ENCODE results near the gene GAB1.

Gene GAB1

GRCh38 chr4:143386812-143387211 is 50.1 kb downstream of the GAB1 start:
- no peak overlapping the region for H3K27ac ChIP-seq (ENCODE audit: low read depth, low read length)
- no peaks in the 10 kb centered on the region for H3K79me2 ChIP-seq (ENCODE audit: insufficient read depth, low read length)
- no peaks in the 10 kb centered on the region for H4K20me1 ChIP-seq (ENCODE audit: low read depth, low read length)

GRCh38 chr4:143389579-143390195 is 53.0 kb downstream of the GAB1 start:
- no peak overlapping the region for H3K4me3 ChIP-seq (ENCODE audit: insufficient read depth, low read length, poor library complexity, severe bottlenecking)
- no peaks in the 10 kb centered on the region for H4K20me1 ChIP-seq (ENCODE audit: low read depth, low read length)
- H2AFZ ChIP-seq (ENCODE audit: low read depth, low read length, severe bottlenecking) = no peak overlapping the region
- H3K4me2 ChIP-seq (ENCODE audit: low read depth, low read length, poor library complexity, severe bottlenecking) = no peak overlapping the region
- H3K79me2 ChIP-seq (ENCODE audit: insufficient read depth, low read length) = no peaks in the 10 kb centered on the region
- TF ChIP-seq CTCF (IDR thresholded peaks at IDR 0.05; ENCODE audit: insufficient read depth, low read length, poor library complexity, severe bottlenecking) (no peak), EZH2phosphoT487 (conservative IDR thresholded peaks at IDR 0.05; ENCODE audit: low read length) (no peak)
- H3K9ac ChIP-seq (ENCODE audit: low read length) = no peak overlapping the region
- H3K27ac ChIP-seq (ENCODE audit: low read depth, low read length) = no peak overlapping the region
- no peaks in the 10 kb centered on the region for H3K27me3 ChIP-seq (ENCODE audit: low read length)
- H3K9me3 ChIP-seq (ENCODE audit: insufficient read depth, low read length) = no peaks in the 10 kb centered on the region
- no peaks in the 10 kb centered on the region for H3F3A ChIP-seq (ENCODE audit: insufficient read depth)
- no peaks in the 10 kb centered on the region for H3K9me2 ChIP-seq (replicated peaks; ENCODE audit: insufficient read depth, low read length)
- H3K36me3 ChIP-seq (ENCODE audit: low read length) = no peaks in the 10 kb centered on the region

More at GRCh38 chr4:143386812-143387211, 50.1 kb downstream of the GAB1 start:
- Histone ChIP-seq H3K27me3 (ENCODE audit: low read length) (no peaks in the 10 kb centered on the region), H3K9me2 (replicated peaks; ENCODE audit: insufficient read depth, low read length) (no peaks in the 10 kb centered on the region), H3K9me3 (ENCODE audit: insufficient read depth, low read length) (no peaks in the 10 kb centered on the region), H2AFZ (ENCODE audit: low read depth, low read length, severe bottlenecking) (no peak overlapping the region), H3K4me2 (ENCODE audit: low read depth, low read length, poor library complexity, severe bottlenecking) (no peak overlapping the region), H3K36me3 (ENCODE audit: low read length) (no peaks in the 10 kb centered on the region), H3K4me3 (ENCODE audit: insufficient read depth, low read length, poor library complexity, severe bottlenecking) (no peak overlapping the region), H3K9ac (ENCODE audit: low read length) (no peak overlapping the region), H3F3A (ENCODE audit: insufficient read depth) (no peaks in the 10 kb centered on the region)
- no peak for TF ChIP-seq EZH2phosphoT487 (conservative IDR thresholded peaks at IDR 0.05; ENCODE audit: low read length)
- TF ChIP-seq CTCF (IDR thresholded peaks at IDR 0.05; ENCODE audit: insufficient read depth, low read length, poor library complexity, severe bottlenecking) = no peak

GRCh38 chr4:143390764-143391163 is 54.1 kb downstream of the GAB1 start:
- Histone ChIP-seq H3K4me2 (ENCODE audit: low read depth, low read length, poor library complexity, severe bottlenecking) (no peak overlapping the region), H4K20me1 (ENCODE audit: low read depth, low read length) (no peaks in the 10 kb centered on the region), H3K9me3 (ENCODE audit: insufficient read depth, low read length) (no peaks in the 10 kb centered on the region), H3K27ac (ENCODE audit: low read depth, low read length) (no peak overlapping the region), H3K9me2 (replicated peaks; ENCODE audit: insufficient read depth, low read length) (no peaks in the 10 kb centered on the region), H3F3A (ENCODE audit: insufficient read depth) (no peaks in the 10 kb centered on the region), H3K9ac (ENCODE audit: low read length) (no peak overlapping the region), H3K79me2 (ENCODE audit: insufficient read depth, low read length) (no peaks in the 10 kb centered on the region), H3K36me3 (ENCODE audit: low read length) (no peaks in the 10 kb centered on the region), H3K4me3 (ENCODE audit: insufficient read depth, low read length, poor library complexity, severe bottlenecking) (no peak overlapping the region), H3K27me3 (ENCODE audit: low read length) (no peaks in the 10 kb centered on the region), H2AFZ (ENCODE audit: low read depth, low read length, severe bottlenecking) (no peak overlapping the region)
- no peak for TF ChIP-seq CTCF (IDR thresholded peaks at IDR 0.05; ENCODE audit: insufficient read depth, low read length, poor library complexity, severe bottlenecking)
- no peak for TF ChIP-seq EZH2phosphoT487 (conservative IDR thresholded peaks at IDR 0.05; ENCODE audit: low read length)

All from SU-DHL-6 (cell line).